H1 (cell line): ENCODE data around the gene SPON2. TPM values are rescaled to one million over a fixed set of nuclear protein-coding genes. Genes with fewer than 3 reads are reported as not detected.

ENCODE experiments used
- CTCF ChIA-PET: fragments of 300-600 bp; sonication (Branson Sonifier 250); formaldehyde crosslinking; loops from one replicate; lab custom pipeline; 2021; ENCODE audit not compliant: partially characterized antibody; lab: Charles Lee
- POLR2A ChIA-PET: fragments of 300-600 bp; sonication (Branson Sonifier 250); formaldehyde crosslinking; loops from one replicate; lab custom pipeline; 2021; ENCODE audit warnings: inconsistent platforms; ENCODE audit not compliant: partially characterized antibody; lab: Charles Lee
- DNase-seq, 2 experiments: peaks; one replicate each; pipeline versions ENCODE4 v3.0.0 to v3.0.0-alpha.2; 2010 to 2022; ENCODE audit warnings: low spot score in 2 of 2, low read depth in 1 of 2, mixed read lengths in 1 of 2
- FAIRE-seq: peaks from 2 replicates; lab custom pipeline; 2011; peaks lifted over from hg19 to GRCh38; lab: Jason Lieb, UNC
- H2AFZ ChIP-seq: 2 replicates; pipeline ENCODE4 v1.8.1; 2012; ENCODE audit warnings: low read length, inconsistent platforms
- H2AK5ac ChIP-seq: 2 replicates; pipeline ENCODE4 v1.6.1; 2013; ENCODE audit warnings: low read depth, low read length
- H2BK120ac ChIP-seq: replicated peaks from 2 replicates; pipeline ENCODE3; 2013; ENCODE audit warnings: low read depth, low read length, inconsistent platforms
- H2BK12ac ChIP-seq: 2 replicates; pipeline ENCODE4 v1.6.1; 2013; ENCODE audit warnings: low read depth, low read length
- H2BK15ac ChIP-seq: 2 replicates; pipeline ENCODE4 v1.6.1; 2013; ENCODE audit warnings: low read length
- H2BK20ac ChIP-seq: 2 replicates; pipeline ENCODE4 v1.6.1; 2013; ENCODE audit warnings: low read length
- H2BK5ac ChIP-seq: 2 replicates; pipeline ENCODE4 v1.6.1; 2013; ENCODE audit warnings: low read depth, low read length
- H3K14ac ChIP-seq: 2 replicates; pipeline ENCODE4 v1.6.1; 2013; ENCODE audit warnings: inconsistent platforms; ENCODE audit not compliant: insufficient read length
- H3K18ac ChIP-seq: 2 replicates; pipeline ENCODE4 v1.6.1; 2013; ENCODE audit warnings: low read length; ENCODE audit errors: extremely low read depth
- H3K23ac ChIP-seq: 2 replicates; pipeline ENCODE4 v1.6.1; 2013; ENCODE audit warnings: inconsistent platforms; ENCODE audit not compliant: insufficient read length
- H3K23me2 ChIP-seq: 2 replicates; pipeline ENCODE4 v1.6.1; 2013; ENCODE audit warnings: low read depth, low read length
- H3K27ac ChIP-seq: 2 replicates; pipeline ENCODE4 v1.6.1; 2011; ENCODE audit warnings: low read depth, low read length, inconsistent platforms
- H3K27me3 ChIP-seq, 4 experiments: replicated peaks in 1 of 4; 1 replicate in 1 of 4; 2 replicates in 3 of 4; pipeline versions ENCODE4 v1.6.1 to v1.8.1; 2011 to 2013; ENCODE audit warnings: low read length in 3 of 4, mild to moderate bottlenecking in 3 of 4, inconsistent platforms in 2 of 4, mixed read lengths in 2 of 4, moderate library complexity in 1 of 4; ENCODE audit not compliant: control insufficient read depth in 3 of 4, insufficient read depth in 3 of 4; ENCODE audit errors: extremely low read depth in 1 of 4
- H3K36me3 ChIP-seq, 4 experiments: 2 replicates each; pipeline versions ENCODE4 v1.6.1 to v1.8.1; 2011 to 2013; ENCODE audit warnings: mild to moderate bottlenecking in 4 of 4, low read length in 3 of 4, moderate library complexity in 2 of 4, control low read depth in 1 of 4, inconsistent platforms in 1 of 4; ENCODE audit not compliant: insufficient read depth in 4 of 4, control insufficient read depth in 2 of 4
- H3K4ac ChIP-seq: replicated peaks from 2 replicates; pipeline ENCODE3; 2013; ENCODE audit warnings: low read length, low read depth, mixed read lengths, inconsistent platforms; ENCODE audit not compliant: insufficient read length
- H3K4me1 ChIP-seq, 4 experiments: replicated peaks in 1 of 4; 1 replicate in 1 of 4; 2 replicates in 3 of 4; pipeline versions ENCODE4 v1.6.1 to v1.8.1; 2011 to 2013; ENCODE audit warnings: low read length in 3 of 4, inconsistent platforms in 2 of 4, mixed read lengths in 1 of 4; ENCODE audit not compliant: insufficient read depth in 4 of 4, control insufficient read depth in 3 of 4
- H3K4me2 ChIP-seq, 2 experiments: 2 replicates each; pipeline versions ENCODE4 v1.6.1 to v1.8.1; 2011 to 2013; ENCODE audit warnings: low read depth in 2 of 2, low read length in 2 of 2, control low read depth in 1 of 2, inconsistent platforms in 1 of 2, mild to moderate bottlenecking in 1 of 2; ENCODE audit not compliant: insufficient read depth in 1 of 2
- H3K4me3 ChIP-seq, 4 experiments: fragments of 200-600, 300-600 bp in 1 of 4; sonication (generic), shearing (Covaris generic), sonication (Bioruptor Twin) in 1 of 4; 2 replicates each; pipeline versions ENCODE4 v1.5.1 to v1.8.1; 2011 to 2016; ENCODE audit warnings: low read length in 4 of 4, low read depth in 3 of 4, control low read depth in 2 of 4, inconsistent platforms in 2 of 4, mild to moderate bottlenecking in 2 of 4, mixed read lengths in 1 of 4, moderate library complexity in 1 of 4; ENCODE audit not compliant: insufficient read depth in 2 of 4; ENCODE audit errors: extremely low read depth in 1 of 4
- H3K56ac ChIP-seq: replicated peaks from 2 replicates; pipeline ENCODE3; 2013; ENCODE audit warnings: low read depth, mild to moderate bottlenecking, mixed read lengths, low read length, inconsistent platforms; ENCODE audit not compliant: insufficient read length
- H3K79me1 ChIP-seq: 2 replicates; pipeline ENCODE4 v1.6.1; 2013; ENCODE audit warnings: low read depth, low read length, control low read depth
- H3K79me2 ChIP-seq, 2 experiments: 2 replicates each; pipeline versions ENCODE4 v1.6.1 to v1.8.1; 2012 to 2013; ENCODE audit warnings: low read length in 2 of 2, mild to moderate bottlenecking in 2 of 2, inconsistent platforms in 1 of 2; ENCODE audit not compliant: insufficient read depth in 2 of 2, control insufficient read depth in 1 of 2
- H3K9ac ChIP-seq, 4 experiments: replicated peaks in 1 of 4; 1 replicate in 1 of 4; 2 replicates in 3 of 4; pipeline versions ENCODE4 v1.6.1 to v1.8.1; 2011 to 2013; ENCODE audit warnings: low read depth in 3 of 4, low read length in 3 of 4, control low read depth in 2 of 4, mild to moderate bottlenecking in 2 of 4, moderate library complexity in 2 of 4, inconsistent platforms in 1 of 4; ENCODE audit errors: extremely low read depth in 1 of 4
- H3K9me3 ChIP-seq, 2 experiments: 2 replicates each; pipeline versions ENCODE4 v1.6.1 to v1.8.1; 2012 to 2013; ENCODE audit warnings: mild to moderate bottlenecking in 2 of 2, moderate library complexity in 2 of 2, control low read depth in 1 of 2, inconsistent platforms in 1 of 2, low read depth in 1 of 2, low read length in 1 of 2, mixed read lengths in 1 of 2; ENCODE audit not compliant: insufficient read depth in 2 of 2
- H4K20me1 ChIP-seq, 2 experiments: replicated peaks in 1 of 2; 2 replicates each; pipeline versions ENCODE3 to v1.8.1; 2011 to 2013; ENCODE audit warnings: inconsistent platforms in 2 of 2, low read length in 2 of 2, mild to moderate bottlenecking in 1 of 2; ENCODE audit not compliant: insufficient read depth in 2 of 2, control insufficient read depth in 1 of 2
- H4K5ac ChIP-seq: 2 replicates; pipeline ENCODE4 v1.6.1; 2013; ENCODE audit warnings: low read length, low read depth, mixed read lengths, inconsistent platforms; ENCODE audit not compliant: insufficient read length
- H4K8ac ChIP-seq: 2 replicates; pipeline ENCODE4 v1.8.0; 2013; ENCODE audit warnings: mild to moderate bottlenecking, moderate library complexity, low read length, inconsistent platforms; ENCODE audit not compliant: insufficient read depth; ENCODE audit errors: extremely low read depth
- H4K91ac ChIP-seq: replicated peaks from 2 replicates; pipeline ENCODE3; 2013; ENCODE audit warnings: low read length, mixed read lengths, inconsistent platforms; ENCODE audit not compliant: insufficient read length
- ASH2L ChIP-seq: fragments of 200-600, 300-600 bp; sonication (generic); IDR thresholded peaks from one replicate; pipeline ENCODE4 v1.7.1; 2017; ENCODE audit warnings: low read length
- ATF3 ChIP-seq: IDR thresholded peaks from 2 replicates; pipeline ENCODE4 v1.6.1; 2011; ENCODE audit warnings: low read depth, mild to moderate bottlenecking, low read length; ENCODE audit not compliant: insufficient read depth
- E2F6 ChIP-seq: IDR thresholded peaks from 2 replicates; pipeline ENCODE4 v1.6.1; 2012; ENCODE audit warnings: inconsistent platforms
- MAX ChIP-seq: IDR thresholded peaks from 2 replicates; pipeline ENCODE4 v1.6.1; 2012; ENCODE audit warnings: inconsistent platforms
- RNF2 ChIP-seq: fragments of 200-900, 300-1000 bp; sonication (generic); IDR thresholded peaks from 2 replicates; pipeline ENCODE4 v1.7.1; 2016; ENCODE audit warnings: borderline replicate concordance, low read depth, mild to moderate bottlenecking, antibody characterized with exemption, low read length; ENCODE audit not compliant: poor library complexity, severe bottlenecking; ENCODE audit errors: missing control alignments
- SUZ12 ChIP-seq: fragments of 200-600 bp; sonication (generic); IDR thresholded peaks from 2 replicates; pipeline ENCODE4 v1.6.1; 2012; ENCODE audit warnings: mild to moderate bottlenecking, inconsistent platforms, low read length, moderate library complexity, mixed read lengths
- USF2 ChIP-seq: IDR thresholded peaks from 2 replicates; pipeline ENCODE4 v1.6.1; 2011; ENCODE audit warnings: low read length, improper control_type of control experiment
- WGBS, 2 experiments: shearing (Covaris generic) in 1 of 2; methylation state at CpG; one replicate each; pipeline versions ENCODE4 v1.1.6 to v1.1.7; 2013 to 2015; ENCODE audit warnings: low lambda C conversion rate in 2 of 2, mixed read lengths in 2 of 2, inconsistent platforms in 1 of 2, low coverage in 1 of 2, missing lambda C conversion rate in 1 of 2; ENCODE audit not compliant: insufficient replicate concordance in 2 of 2, insufficient coverage in 1 of 2, insufficient read length in 1 of 2; ENCODE audit errors: extremely low coverage in 1 of 2, missing lambda C conversion rate in 1 of 2; 5-methylcytosine and 5-hydroxymethylcytosine counted together
- polyA plus RNA-seq, 7 experiments: library from polyadenylated mRNA; depleted of rRNA in 3 of 7; stranded (reverse) in 5 of 7; unstranded in 2 of 7; fragments of >200 nt in 5 of 7; fragments of 200-250 nt in 2 of 7; gene quantifications; 1 replicate in 5 of 7; 2 replicates in 1 of 7; 4 replicates in 1 of 7; pipeline versions ENCODE4 v1.2.1 to v1.2.3, GENCODE V29; 2011 to 2013; ENCODE audit warnings: missing spikeins in 2 of 7, mixed read lengths in 2 of 7
- total RNA-seq: library from RNA; stranded (reverse); fragmentation: NEBNext Ultra II Directional; extraction: Animal tissue kit (Norgen Biotek cat#: 25700); gene quantifications from 2 replicates; pipeline ENCODE4 v1.2.1, GENCODE V29; 2021

The SPON2 gene
- total and polyA plus RNA-seq, 2 of the 8 experiments (the other 6 are each of a cell fraction or from before 2014, with no cell fraction given), result 2.8 to 3.2 TPM

- Histone ChIP-seq H3K36me3 (peaks cover 0 to 6% (median 0%) of the 10 kb centered on the region in 4 experiments; a peak in 1 of 8 replicates), H3K4me2 (peak overlapping the region; percentile 68 to 84), H3K14ac (no peak overlapping the region), H3K23ac (no peak overlapping the region), H4K5ac (no peak overlapping the region), H3K4me3 (peak overlapping the region; percentile 30 to 58 (median 36)), H2AK5ac (no peak overlapping the region), H3K4ac (no peak overlapping the region), H2BK5ac (no peak overlapping the region), H3K4me1 (peaks cover 0 to 16% (median 6%) of the 10 kb centered on the region in 4 experiments; a peak in 5 of 7 replicates), H2AFZ (no peak overlapping the region), H3K27me3 (peaks cover 47 to 65% (median 65%) of the 10 kb centered on the region in 4 experiments), H3K27ac (no peak overlapping the region), H3K56ac (no peak overlapping the region), H3K18ac (no peak overlapping the region; the same call in none of the 2 replicates), H4K20me1 (peaks cover 7 to 24% of the 10 kb centered on the region in 2 experiments), H4K8ac (peak overlapping the region; percentile 80), H3K9ac (no peak overlapping the region; a peak in 1 of 7 replicates), H2BK15ac (no peak overlapping the region), H2BK20ac (no peak overlapping the region), H3K9me3 (peaks cover 0 to 7% of the 10 kb centered on the region in 2 experiments; a peak in 1 of 4 replicates), H2BK120ac (no peak overlapping the region), H4K91ac (no peak overlapping the region), H2BK12ac (no peak overlapping the region), H3K79me1 (no peaks in the 10 kb centered on the region), H3K23me2 (peaks cover 11% of the 10 kb centered on the region; the same call in 1 of the 2 replicates), H3K79me2 (no peaks in the 10 kb centered on the region; a peak in 1 of 4 replicates)
- FAIRE-seq (no peak), DNase-seq (peak in 1 of 2 experiments; percentile 75)
- POLR2A ChIA-PET, result interaction anchor here (0.8 to 1.5 kb wide), 3 partner anchors 12 to 20 kb away, joined by 3 to 5 read pairs (median 4); no protein-coding TSS in a partner anchor
- WGBS, 2 experiments, result 10% methylated on average over 57 of the region's 88 CpGs; no CpG with 5 or more reads in 1 of the 2 experiments
- CTCF ChIA-PET, result interaction anchor here (0.8 to 2.0 kb wide), 4 partner anchors 12 to 181 kb away, joined by 3 to 4 read pairs (median 4); no protein-coding TSS in a partner anchor
- peak; percentile 90 for TF ChIP-seq MAX
- no peak for TF ChIP-seq ASH2L
- peak; percentile 83 for TF ChIP-seq SUZ12
- TF ChIP-seq E2F6, result peak; percentile 92
- peak; percentile 50 for TF ChIP-seq RNF2
- TF ChIP-seq USF2, result no peak
- TF ChIP-seq ATF3, result no peak
These were observed 814 bp downstream of the SPON2 start for GRCh38 chr4:1171311-1172227.
